ENCODE results near the gene AUTS2.

Gene AUTS2

GRCh38 chr7:70446448-70447143, 848.3 kb downstream of the AUTS2 start:
- TF ChIP-seq, protein P1, sequence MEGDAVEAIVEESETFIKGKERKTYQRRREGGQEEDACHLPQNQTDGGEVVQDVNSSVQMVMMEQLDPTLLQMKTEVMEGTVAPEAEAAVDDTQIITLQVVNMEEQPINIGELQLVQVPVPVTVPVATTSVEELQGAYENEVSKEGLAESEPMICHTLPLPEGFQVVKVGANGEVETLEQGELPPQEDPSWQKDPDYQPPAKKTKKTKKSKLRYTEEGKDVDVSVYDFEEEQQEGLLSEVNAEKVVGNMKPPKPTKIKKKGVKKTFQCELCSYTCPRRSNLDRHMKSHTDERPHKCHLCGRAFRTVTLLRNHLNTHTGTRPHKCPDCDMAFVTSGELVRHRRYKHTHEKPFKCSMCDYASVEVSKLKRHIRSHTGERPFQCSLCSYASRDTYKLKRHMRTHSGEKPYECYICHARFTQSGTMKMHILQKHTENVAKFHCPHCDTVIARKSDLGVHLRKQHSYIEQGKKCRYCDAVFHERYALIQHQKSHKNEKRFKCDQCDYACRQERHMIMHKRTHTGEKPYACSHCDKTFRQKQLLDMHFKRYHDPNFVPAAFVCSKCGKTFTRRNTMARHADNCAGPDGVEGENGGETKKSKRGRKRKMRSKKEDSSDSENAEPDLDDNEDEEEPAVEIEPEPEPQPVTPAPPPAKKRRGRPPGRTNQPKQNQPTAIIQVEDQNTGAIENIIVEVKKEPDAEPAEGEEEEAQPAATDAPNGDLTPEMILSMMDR (conservative IDR thresholded peaks at IDR 0.05; ENCODE audit: low read depth, low read length) = no peak
- no peak overlapping the region for H3K4me3 ChIP-seq (ENCODE audit: low read length)
- no peak for DNase-seq (ENCODE audit: low read depth)

GRCh38 chr7:70448312-70448906, 850.1 kb downstream of the AUTS2 start:
- DNase-seq (ENCODE audit: low read depth) = no peak
- TF ChIP-seq, protein P1 (conservative IDR thresholded peaks at IDR 0.05; ENCODE audit: low read depth, low read length) = no peak
- no peak overlapping the region for H3K4me3 ChIP-seq (ENCODE audit: low read length)

- no peak overlapping the region for H3K4me3 ChIP-seq (ENCODE audit: low read length)
- TF ChIP-seq, protein P1 (conservative IDR thresholded peaks at IDR 0.05; ENCODE audit: low read depth, low read length) = no peak
- no peak for DNase-seq (ENCODE audit: low read depth)
These were observed 852.5 kb downstream of the AUTS2 start for GRCh38 chr7:70450731-70451130.

DNA sequence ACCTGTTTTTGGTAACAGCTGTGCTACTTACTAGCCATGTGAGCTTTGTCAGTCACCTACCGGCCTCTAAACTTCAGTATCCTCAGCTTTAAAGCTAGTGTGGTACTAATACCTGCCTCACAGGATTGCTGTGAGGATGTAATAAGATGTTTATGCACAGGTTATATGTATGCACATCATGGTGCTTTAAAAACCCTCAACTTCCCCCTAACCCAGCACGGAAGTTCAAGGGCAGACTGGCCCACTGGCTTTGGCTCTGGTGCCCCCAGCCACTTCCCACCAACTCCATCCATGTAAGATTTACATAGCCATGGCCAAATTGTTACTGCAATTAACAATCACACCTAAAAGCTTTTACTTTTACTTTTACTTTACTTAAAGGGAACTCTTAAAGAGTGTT, 857.6 kb downstream of the AUTS2 start:
- H3K4me3 ChIP-seq (ENCODE audit: low read length) = no peak overlapping the region
- DNase-seq (ENCODE audit: low read depth) = no peak
- TF ChIP-seq, protein P1 (conservative IDR thresholded peaks at IDR 0.05; ENCODE audit: low read depth, low read length) = no peak

GRCh38 chr7:70456719-70457118, 858.4 kb downstream of the AUTS2 start:
- no peak for DNase-seq (ENCODE audit: low read depth)
- TF ChIP-seq, protein P1 (conservative IDR thresholded peaks at IDR 0.05; ENCODE audit: low read depth, low read length) = no peak
- no peak overlapping the region for H3K4me3 ChIP-seq (ENCODE audit: low read length)

DNA sequence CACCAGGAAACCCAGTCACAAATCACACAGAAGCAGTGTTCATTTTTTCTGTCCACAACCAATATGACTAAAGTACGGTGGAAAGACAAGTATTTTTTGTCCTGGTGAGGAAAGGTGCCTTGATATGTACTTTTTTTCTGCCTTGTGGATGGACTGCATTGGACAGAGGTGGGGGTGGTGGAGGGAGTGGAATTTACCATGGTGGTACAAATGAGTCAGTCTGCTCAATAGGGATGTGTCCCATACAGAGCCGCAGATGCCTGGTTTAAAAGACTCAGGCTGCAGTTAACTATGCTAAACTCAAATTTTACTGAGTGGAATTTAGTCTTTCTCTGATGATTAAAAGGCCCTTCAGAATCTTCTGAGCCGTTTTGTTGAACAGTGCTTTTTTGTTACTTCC, 859.2 kb downstream of the AUTS2 start:
- no peak for DNase-seq (ENCODE audit: low read depth)
- no peak overlapping the region for H3K4me3 ChIP-seq (ENCODE audit: low read length)
- TF ChIP-seq, protein P1 (conservative IDR thresholded peaks at IDR 0.05; ENCODE audit: low read depth, low read length) = no peak
